ENCODE data around the gene FSTL3.
"Not testable (repeated sequence)": the region's sequence is repeated elsewhere in the genome, so short reads cannot be mapped to it uniquely, and the experiment has no call there.

FSTL3 gene

DNA sequence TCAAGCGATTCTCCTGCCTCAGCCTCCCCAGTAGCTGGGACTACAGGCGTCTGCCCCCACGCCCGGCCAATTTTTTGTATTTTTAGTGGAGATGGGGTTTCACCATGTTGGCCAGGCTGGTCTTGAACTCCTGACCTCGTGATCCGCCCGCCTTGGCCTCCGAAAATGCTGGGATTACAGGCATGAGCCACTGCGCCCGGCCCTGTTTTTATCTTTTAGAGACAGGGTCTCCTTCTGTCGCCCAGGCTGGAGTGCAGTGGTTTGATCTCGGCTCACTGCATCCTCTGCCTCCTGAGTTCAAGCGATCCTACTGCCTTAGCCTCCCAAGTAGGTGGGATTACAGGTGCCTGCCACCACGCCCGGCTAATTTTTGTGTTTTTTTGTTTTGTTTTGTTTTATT, 22.3 kb downstream of the FSTL3 start:
- not testable (repeated sequence) for H2BK5ac ChIP-seq (ENCODE audit: low read length); H2BK15ac ChIP-seq (replicated peaks; ENCODE audit: low read depth); H3K27me3 ChIP-seq (ENCODE audit: insufficient read depth, low read length, poor library complexity); H2BK120ac ChIP-seq (ENCODE audit: low read depth, low read length); DNase-seq; H3K4me3 ChIP-seq (ENCODE audit: low read length); H3K79me1 ChIP-seq (ENCODE audit: low read length); H3K56ac ChIP-seq (ENCODE audit: low read length); H3K36me3 ChIP-seq (ENCODE audit: control insufficient read depth, insufficient read depth, low read length); H2AK5ac ChIP-seq (ENCODE audit: low read length); H4K5ac ChIP-seq (ENCODE audit: low read length); H3K18ac ChIP-seq (ENCODE audit: low read length); H3K4me1 ChIP-seq (ENCODE audit: control insufficient read depth, low read depth, low read length); H3K27ac ChIP-seq (ENCODE audit: low read depth, low read length); H3K23ac ChIP-seq (ENCODE audit: low read length); H3K4me2 ChIP-seq (ENCODE audit: low read length); H3K9ac ChIP-seq (ENCODE audit: low read length); H3K79me2 ChIP-seq (ENCODE audit: control insufficient read depth, insufficient read depth, low read length); H3K4ac ChIP-seq (ENCODE audit: low read depth, low read length); H4K8ac ChIP-seq (ENCODE audit: low read depth, low read length)
- no CpG with 5 or more reads among the region's 15 CpGs for WGBS (ENCODE audit: extremely low coverage, insufficient coverage, low lambda C conversion rate)

DNA sequence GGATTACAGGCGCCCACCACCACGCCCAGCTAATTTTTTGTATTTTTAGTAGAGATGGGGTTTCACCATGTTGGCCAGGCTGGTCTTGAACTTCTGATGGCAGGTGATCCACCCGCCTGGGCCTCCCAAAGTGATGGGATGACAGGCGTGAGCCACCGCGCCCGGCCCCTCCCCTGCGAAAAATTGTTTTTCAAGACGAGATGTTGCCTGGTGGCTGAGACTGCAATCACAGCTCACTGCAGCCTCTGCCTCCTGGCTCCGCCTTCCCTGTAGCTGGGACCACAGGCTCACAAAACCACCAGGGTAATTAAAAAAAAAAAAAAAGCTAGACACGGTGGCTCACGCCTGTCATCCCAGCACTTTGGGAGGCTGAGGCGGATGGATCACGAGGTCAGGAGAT, 23.7 kb downstream of the FSTL3 start:
- not testable (repeated sequence) for H3K18ac ChIP-seq (ENCODE audit: low read length)
- WGBS (ENCODE audit: extremely low coverage, insufficient coverage, low lambda C conversion rate), result no CpG with 5 or more reads among the region's 14 CpGs
- peak; percentile 36 for DNase-seq

DNA sequence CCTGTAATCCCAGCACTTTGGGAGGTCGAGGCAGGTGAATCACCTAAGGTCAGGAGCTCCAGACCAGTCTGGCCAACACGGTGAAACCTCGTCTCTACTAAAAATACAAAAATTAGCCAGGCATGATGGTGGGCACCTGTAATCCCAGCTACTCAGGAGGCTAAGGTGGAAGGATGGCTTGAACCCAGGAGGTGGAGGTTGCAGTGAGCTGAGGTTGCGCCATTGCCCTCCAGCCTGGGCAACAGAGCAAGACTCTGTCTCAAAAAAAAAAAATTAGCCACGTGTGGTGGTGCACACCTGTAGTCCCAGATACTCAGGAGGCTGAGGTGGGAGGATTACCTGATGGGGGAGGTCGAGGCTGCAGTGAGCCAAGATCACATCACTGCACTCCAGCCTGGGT, 26.7 kb downstream of the FSTL3 start:
- not testable (repeated sequence) for H3K9ac ChIP-seq (ENCODE audit: low read length); H2BK15ac ChIP-seq (replicated peaks; ENCODE audit: low read depth); DNase-seq; H2BK120ac ChIP-seq (ENCODE audit: low read depth, low read length); H3K4me2 ChIP-seq (ENCODE audit: low read length); H2AK5ac ChIP-seq (ENCODE audit: low read length); H3K4ac ChIP-seq (ENCODE audit: low read depth, low read length); H2BK5ac ChIP-seq (ENCODE audit: low read length); H4K5ac ChIP-seq (ENCODE audit: low read length); H3K56ac ChIP-seq (ENCODE audit: low read length); H3K4me3 ChIP-seq (ENCODE audit: low read length); H3K4me1 ChIP-seq (ENCODE audit: control insufficient read depth, low read depth, low read length); H3K27ac ChIP-seq (ENCODE audit: low read depth, low read length); H3K27me3 ChIP-seq (ENCODE audit: insufficient read depth, low read length, poor library complexity); H3K18ac ChIP-seq (ENCODE audit: low read length); H3K23ac ChIP-seq (ENCODE audit: low read length); H3K79me2 ChIP-seq (ENCODE audit: control insufficient read depth, insufficient read depth, low read length); H4K8ac ChIP-seq (ENCODE audit: low read depth, low read length); H3K36me3 ChIP-seq (ENCODE audit: control insufficient read depth, insufficient read depth, low read length); H3K79me1 ChIP-seq (ENCODE audit: low read length)
- WGBS (ENCODE audit: extremely low coverage, insufficient coverage, low lambda C conversion rate), result no CpG with 5 or more reads among the region's 6 CpGs

More for the DNA sequence above, 23.7 kb downstream of the FSTL3 start:
- not testable (repeated sequence) for H3K56ac ChIP-seq (ENCODE audit: low read length); H3K27me3 ChIP-seq (ENCODE audit: insufficient read depth, low read length, poor library complexity); H2AK5ac ChIP-seq (ENCODE audit: low read length); H2BK15ac ChIP-seq (replicated peaks; ENCODE audit: low read depth); H3K4me1 ChIP-seq (ENCODE audit: control insufficient read depth, low read depth, low read length); H3K36me3 ChIP-seq (ENCODE audit: control insufficient read depth, insufficient read depth, low read length); H3K4me3 ChIP-seq (ENCODE audit: low read length); H4K8ac ChIP-seq (ENCODE audit: low read depth, low read length); H3K4me2 ChIP-seq (ENCODE audit: low read length); H2BK120ac ChIP-seq (ENCODE audit: low read depth, low read length); H4K5ac ChIP-seq (ENCODE audit: low read length); H3K4ac ChIP-seq (ENCODE audit: low read depth, low read length); H3K23ac ChIP-seq (ENCODE audit: low read length); H3K27ac ChIP-seq (ENCODE audit: low read depth, low read length); H3K79me2 ChIP-seq (ENCODE audit: control insufficient read depth, insufficient read depth, low read length); H3K79me1 ChIP-seq (ENCODE audit: low read length); H2BK5ac ChIP-seq (ENCODE audit: low read length); H3K9ac ChIP-seq (ENCODE audit: low read length)

DNA sequence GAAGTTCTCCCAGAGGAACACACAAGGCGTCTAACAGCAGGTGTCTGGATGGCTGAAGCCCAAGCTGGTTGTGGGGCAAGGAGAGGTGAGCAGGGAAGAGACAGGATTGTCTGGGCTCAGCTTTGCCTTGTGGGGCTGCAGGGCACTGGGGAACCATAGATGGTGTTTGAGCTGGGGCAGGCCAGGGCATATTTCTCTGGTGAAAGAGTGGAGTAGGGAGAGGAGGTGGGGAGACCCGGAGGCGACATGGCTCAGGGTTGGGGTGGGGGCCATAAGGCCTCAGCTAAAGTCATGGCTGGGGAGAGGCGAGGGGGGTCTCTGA, 27.1 kb downstream of the FSTL3 start:
- Histone ChIP-seq H3K23ac (ENCODE audit: low read length) (no peak overlapping the region), H3K56ac (ENCODE audit: low read length) (no peak overlapping the region), H3K4me3 (ENCODE audit: low read length) (no peak overlapping the region), H3K79me2 (ENCODE audit: control insufficient read depth, insufficient read depth, low read length) (no peaks in the 10 kb centered on the region), H3K27ac (ENCODE audit: low read depth, low read length) (no peak overlapping the region), H2BK120ac (ENCODE audit: low read depth, low read length) (no peak overlapping the region), H4K8ac (ENCODE audit: low read depth, low read length) (no peak overlapping the region), H3K4me2 (ENCODE audit: low read length) (no peak overlapping the region), H3K4me1 (ENCODE audit: control insufficient read depth, low read depth, low read length) (peaks cover 1% of the 10 kb centered on the region), H2BK5ac (ENCODE audit: low read length) (no peak overlapping the region), H3K36me3 (ENCODE audit: control insufficient read depth, insufficient read depth, low read length) (no peaks in the 10 kb centered on the region), H4K5ac (ENCODE audit: low read length) (no peak overlapping the region), H3K27me3 (ENCODE audit: insufficient read depth, low read length, poor library complexity) (no peaks in the 10 kb centered on the region), H3K4ac (ENCODE audit: low read depth, low read length) (no peak overlapping the region), H3K18ac (ENCODE audit: low read length) (no peak overlapping the region), H3K79me1 (ENCODE audit: low read length) (no peaks in the 10 kb centered on the region), H2BK15ac (replicated peaks; ENCODE audit: low read depth) (no peak overlapping the region), H3K9ac (ENCODE audit: low read length) (no peak overlapping the region), H2AK5ac (ENCODE audit: low read length) (no peak overlapping the region)
- WGBS (ENCODE audit: extremely low coverage, insufficient coverage, low lambda C conversion rate), result no CpG with 5 or more reads among the region's 4 CpGs
- no peak for DNase-seq

DNA sequence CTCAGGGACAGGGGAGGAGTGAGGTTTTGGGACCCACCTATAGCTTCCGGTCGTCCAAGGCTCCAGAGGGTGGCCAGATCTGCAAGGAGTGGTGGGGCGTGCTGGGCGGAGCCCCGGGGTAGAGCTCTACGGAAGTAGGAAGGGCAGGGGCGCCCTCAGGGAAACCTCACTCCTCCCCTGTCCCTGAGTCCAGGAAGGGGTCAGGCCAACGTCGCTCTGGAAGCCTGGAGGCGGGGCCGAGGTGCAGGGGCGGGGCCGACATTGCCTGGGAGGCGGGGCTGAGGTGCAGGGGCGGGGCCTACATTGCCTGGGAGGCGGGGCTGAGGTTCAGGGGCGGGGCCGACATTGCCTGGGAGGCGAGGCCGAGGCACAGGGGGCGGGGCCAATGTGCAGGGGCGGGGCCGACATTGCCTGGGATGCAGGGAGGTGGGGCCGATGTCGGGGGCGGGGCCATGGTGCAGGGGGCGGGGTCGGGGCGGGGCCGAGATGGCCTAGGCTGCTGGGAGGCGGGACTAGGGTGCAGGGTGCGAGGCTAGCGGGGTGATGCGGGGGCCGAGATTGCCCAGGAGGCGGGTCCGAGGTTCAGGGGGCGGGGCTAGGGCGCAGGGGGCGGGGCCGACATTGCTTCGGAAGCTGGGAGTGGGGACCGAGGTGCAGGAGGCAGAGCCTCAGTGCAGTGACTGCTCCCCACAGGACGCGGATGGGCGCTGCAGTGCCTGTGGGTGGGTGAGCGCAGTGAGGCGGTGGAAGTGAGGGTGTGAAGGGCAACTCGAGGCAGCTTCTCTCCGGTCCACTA, 27.7 kb downstream of the FSTL3 start:
- Histone ChIP-seq H2BK120ac (ENCODE audit: low read depth, low read length) (no peak overlapping the region), H3K27me3 (ENCODE audit: insufficient read depth, low read length, poor library complexity) (no peaks in the 10 kb centered on the region), H4K8ac (ENCODE audit: low read depth, low read length) (no peak overlapping the region), H2AK5ac (ENCODE audit: low read length) (no peak overlapping the region), H3K56ac (ENCODE audit: low read length) (peak overlapping the region; percentile 84), H3K27ac (ENCODE audit: low read depth, low read length) (no peak overlapping the region), H3K79me1 (ENCODE audit: low read length) (no peaks in the 10 kb centered on the region), H3K4me2 (ENCODE audit: low read length) (peak overlapping the region; percentile 71), H3K23ac (ENCODE audit: low read length) (no peak overlapping the region), H3K18ac (ENCODE audit: low read length) (no peak overlapping the region), H3K9ac (ENCODE audit: low read length) (peak overlapping the region; percentile 56), H4K5ac (ENCODE audit: low read length) (no peak overlapping the region), H3K4ac (ENCODE audit: low read depth, low read length) (no peak overlapping the region), H3K36me3 (ENCODE audit: control insufficient read depth, insufficient read depth, low read length) (no peaks in the 10 kb centered on the region), H3K4me3 (ENCODE audit: low read length) (no peak overlapping the region), H3K79me2 (ENCODE audit: control insufficient read depth, insufficient read depth, low read length) (no peaks in the 10 kb centered on the region), H2BK5ac (ENCODE audit: low read length) (no peak overlapping the region), H2BK15ac (replicated peaks; ENCODE audit: low read depth) (no peak overlapping the region), H3K4me1 (ENCODE audit: control insufficient read depth, low read depth, low read length) (peaks cover 1% of the 10 kb centered on the region)
- DNase-seq, result peak; percentile 87
- WGBS (ENCODE audit: extremely low coverage, insufficient coverage, low lambda C conversion rate), result no CpG with 5 or more reads among the region's 50 CpGs

DNA sequence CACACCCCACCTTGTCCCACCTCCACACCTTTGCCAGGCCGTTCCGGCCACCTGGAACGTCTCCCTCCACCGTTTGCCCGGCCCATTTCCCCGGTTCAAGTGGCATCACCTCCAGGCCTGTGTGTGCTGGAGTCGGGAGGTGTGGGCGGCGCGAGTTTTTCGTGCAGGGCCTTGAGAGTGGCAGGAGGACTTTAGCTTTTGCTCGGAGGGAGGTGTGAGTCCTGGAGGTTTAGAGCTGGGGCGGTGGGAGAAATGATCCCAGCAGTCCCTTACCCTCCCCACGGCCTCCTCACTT, 28.2 kb downstream of the FSTL3 start:
- peak overlapping the region; percentile 84 for H3K56ac ChIP-seq (ENCODE audit: low read length)
- no peaks in the 10 kb centered on the region for H3K36me3 ChIP-seq (ENCODE audit: control insufficient read depth, insufficient read depth, low read length)
- H3K79me2 ChIP-seq (ENCODE audit: control insufficient read depth, insufficient read depth, low read length), result no peaks in the 10 kb centered on the region
- H4K8ac ChIP-seq (ENCODE audit: low read depth, low read length), result no peak overlapping the region
- H2BK120ac ChIP-seq (ENCODE audit: low read depth, low read length), result no peak overlapping the region
- DNase-seq, result no peak
- H3K27ac ChIP-seq (ENCODE audit: low read depth, low read length), result no peak overlapping the region
- no peak overlapping the region for H2AK5ac ChIP-seq (ENCODE audit: low read length)
- H3K23ac ChIP-seq (ENCODE audit: low read length), result no peak overlapping the region
- no peak overlapping the region for H3K4me3 ChIP-seq (ENCODE audit: low read length)
- no peaks in the 10 kb centered on the region for H3K27me3 ChIP-seq (ENCODE audit: insufficient read depth, low read length, poor library complexity)
- H3K18ac ChIP-seq (ENCODE audit: low read length), result no peak overlapping the region
- no peak overlapping the region for H4K5ac ChIP-seq (ENCODE audit: low read length)
- no peak overlapping the region for H2BK5ac ChIP-seq (ENCODE audit: low read length)
- no peaks in the 10 kb centered on the region for H3K79me1 ChIP-seq (ENCODE audit: low read length)
- peak overlapping the region; percentile 56 for H3K9ac ChIP-seq (ENCODE audit: low read length)
- no CpG with 5 or more reads among the region's 14 CpGs for WGBS (ENCODE audit: extremely low coverage, insufficient coverage, low lambda C conversion rate)
- H3K4me2 ChIP-seq (ENCODE audit: low read length), result peak overlapping the region; percentile 71
- H2BK15ac ChIP-seq (replicated peaks; ENCODE audit: low read depth), result no peak overlapping the region
- H3K4ac ChIP-seq (ENCODE audit: low read depth, low read length), result no peak overlapping the region
- peaks cover 1% of the 10 kb centered on the region for H3K4me1 ChIP-seq (ENCODE audit: control insufficient read depth, low read depth, low read length)

Data from mesendoderm (in vitro differentiated cells).